Body of pancreas (tissue), 4 donors: Measurements from ENCODE around the gene DAPK1. TPM values are rescaled to one million over a fixed set of nuclear protein-coding genes. Genes with fewer than 3 reads are reported as not detected.

Experiments
- ATAC-seq: fragments of 150-250 bp; one replicate; pipeline ENCODE4 v1.9.1; 2016
- DNase-seq, 4 donors: peaks; one replicate each; pipeline ENCODE4 v3.0.0-alpha.2; 2019
- H3K27ac ChIP-seq, 4 donors: fragments of 200-600 bp; sonication (generic); 1 replicate in 3 of 4; 2 replicates in 1 of 4; pipeline versions ENCODE4 v1.5.1 to v1.6.1; 2016 to 2019; ENCODE audit warnings: mild to moderate bottlenecking in 1 of 4, mixed read lengths in 1 of 4, moderate library complexity in 1 of 4
- H3K27me3 ChIP-seq, 2 donors: fragments of 200-600 bp; sonication (generic); one replicate each; pipeline ENCODE4 v1.6.0; 2016; ENCODE audit warnings: mild to moderate bottlenecking in 1 of 2
- H3K36me3 ChIP-seq, 2 donors: fragments of 200-600 bp; sonication (generic); replicated peaks in 1 of 2; 2 replicates each; pipeline ENCODE4 v1.5.1; 2016; ENCODE audit warnings: low read depth in 2 of 2; ENCODE audit not compliant: insufficient read depth in 1 of 2
- H3K4me1 ChIP-seq: fragments of 200-600 bp; sonication (generic); one replicate; pipeline ENCODE4 v1.6.0; 2016
- H3K4me3 ChIP-seq, 2 donors: fragments of 200-600 bp; sonication (generic); 1 replicate in 1 of 2; 2 replicates in 1 of 2; pipeline ENCODE4 v1.5.1; 2016 to 2019
- H3K9me3 ChIP-seq, 3 donors: fragments of 200-600 bp; sonication (generic); 1 replicate in 2 of 3; 2 replicates in 1 of 3; pipeline ENCODE4 v1.5.1; 2016
- CTCF ChIP-seq, 7 experiments: fragments of 450-650 bp in 4 of 7; fragments of 200-600 bp in 3 of 7; sonication (generic) in 3 of 7; IDR thresholded peaks; one replicate each; pipeline ENCODE4 v1.5.1; 2016 to 2019; ENCODE audit warnings: antibody characterized with exemption in 7 of 7
- POLR2A ChIP-seq, 3 donors: fragments of 450-650 bp; IDR thresholded peaks; one replicate each; pipeline ENCODE4 v1.6.1; 2016; ENCODE audit warnings: antibody characterized with exemption in 3 of 3, mild to moderate bottlenecking in 2 of 3
- WGBS, 2 donors: methylation state at CpG; one replicate each; pipeline ENCODE4 v1.1.5; 2017; 5-methylcytosine and 5-hydroxymethylcytosine counted together
- intact Hi-C: fragments of 100-400 bp; cut with DNase I; formaldehyde crosslinking; loops from one replicate; pipeline ENCODE4 v1.15.1; 2023
- total RNA-seq, 2 donors: library from RNA; depleted of rRNA; stranded (reverse); fragments of >200 nt; gene quantifications; one replicate each; pipeline ENCODE4 v1.1.0, GENCODE V29; 2016

Gene DAPK1
- total RNA-seq, 2 donors from 2014 or later = 79.6 to 152 TPM

- no peak for ATAC-seq
- TF ChIP-seq CTCF (IDR thresholded peaks at IDR 0.05) (no peak), POLR2A (IDR thresholded peaks at IDR 0.05) (no peak)
- no peaks in the 10 kb centered on the region for H3K4me1 ChIP-seq
Measured at GRCh38 chr9:87629104-87629503, 131.4 kb downstream of the DAPK1 start.

GRCh38 chr9:87630266-87630665 is 132.6 kb downstream of the DAPK1 start:
- no peak for DNase-seq
- Histone ChIP-seq H3K4me3 (no peak overlapping the region), H3K9me3 (no peaks in the 10 kb centered on the region), H3K4me1 (no peaks in the 10 kb centered on the region), H3K27me3 (no peaks in the 10 kb centered on the region), H3K27ac (no peak overlapping the region), H3K36me3 (no peaks in the 10 kb centered on the region)
- no peak for ATAC-seq
- WGBS, 2 donors = 89 to 100% methylated on average over 3 of the region's 3 CpGs
- no peak for TF ChIP-seq POLR2A (IDR thresholded peaks at IDR 0.05)
- TF ChIP-seq CTCF (IDR thresholded peaks at IDR 0.05) = no peak
- intact Hi-C loops = no loop called here

More at GRCh38 chr9:87629104-87629503, 131.4 kb downstream of the DAPK1 start:
- Histone ChIP-seq H3K4me3 (no peak overlapping the region), H3K27me3 (no peaks in the 10 kb centered on the region), H3K27ac (no peak overlapping the region), H3K36me3 (peaks cover 0 to 2% of the 10 kb centered on the region in 2 donors), H3K9me3 (no peaks in the 10 kb centered on the region)
- 86 to 92% methylated on average over 6 of the region's 6 CpGs for WGBS, 2 donors
- intact Hi-C loops = no loop called here
- no peak for DNase-seq

GRCh38 chr9:87630846-87631245 is 133.2 kb downstream of the DAPK1 start:
- no peak for ATAC-seq
- no peaks in the 10 kb centered on the region for H3K36me3 ChIP-seq
- WGBS, 2 donors = 96 to 100% methylated on average over 3 of the region's 3 CpGs

GRCh38 chr9:87635656-87636501 is 138.2 kb downstream of the DAPK1 start:
- H3K27me3 ChIP-seq = no peaks in the 10 kb centered on the region
- H3K4me3 ChIP-seq = no peak overlapping the region
- no peak overlapping the region for H3K27ac ChIP-seq
- intact Hi-C loops = no loop called here
- DNase-seq (no peak), ATAC-seq (no peak)
- no peaks in the 10 kb centered on the region for H3K36me3 ChIP-seq
- 80 to 85% methylated on average over 14 of the region's 15 CpGs for WGBS, 2 donors
- TF ChIP-seq POLR2A (IDR thresholded peaks at IDR 0.05) (no peak), CTCF (IDR thresholded peaks at IDR 0.05) (no peak)
- no peaks in the 10 kb centered on the region for H3K9me3 ChIP-seq
- H3K4me1 ChIP-seq = peaks cover 21% of the 10 kb centered on the region

More at GRCh38 chr9:87630846-87631245, 133.2 kb downstream of the DAPK1 start:
- intact Hi-C loops = no loop called here
- H3K4me3 ChIP-seq = no peak overlapping the region
- no peaks in the 10 kb centered on the region for H3K9me3 ChIP-seq
- H3K4me1 ChIP-seq = no peaks in the 10 kb centered on the region
- H3K27me3 ChIP-seq = no peaks in the 10 kb centered on the region
- DNase-seq = no peak
- TF ChIP-seq CTCF (IDR thresholded peaks at IDR 0.05) (no peak), POLR2A (IDR thresholded peaks at IDR 0.05) (no peak)
- no peak overlapping the region for H3K27ac ChIP-seq

GRCh38 chr9:87638292-87638691 is 140.6 kb downstream of the DAPK1 start:
- TF ChIP-seq CTCF (IDR thresholded peaks at IDR 0.05) (no peak), POLR2A (IDR thresholded peaks at IDR 0.05) (no peak)
- H3K4me3 ChIP-seq = no peak overlapping the region

More at GRCh38 chr9:87638292-87638691, 140.6 kb downstream of the DAPK1 start:
- ATAC-seq (no peak), DNase-seq (no peak)
- Histone ChIP-seq H3K4me1 (peaks cover 45% of the 10 kb centered on the region), H3K27ac (no peak overlapping the region), H3K9me3 (no peaks in the 10 kb centered on the region), H3K27me3 (no peaks in the 10 kb centered on the region), H3K36me3 (no peaks in the 10 kb centered on the region)
- intact Hi-C loops = no loop called here
- 95% methylated on average over 6 of the region's 6 CpGs for WGBS, 2 donors
